ES-I3 (cell line): ENCODE measurements around the gene VPREB1.

Experiments
- H3K36me3 ChIP-seq: 2 replicates; pipeline ENCODE4 v1.6.1; 2013; ENCODE audit warnings: mild to moderate bottlenecking, low read length, control low read depth, moderate library complexity; ENCODE audit not compliant: insufficient read depth
- H3K4me1 ChIP-seq: 2 replicates; pipeline ENCODE4 v1.6.1; 2013; ENCODE audit warnings: mild to moderate bottlenecking, control low read depth, low read length; ENCODE audit not compliant: insufficient read depth
- H3K9ac ChIP-seq: 2 replicates; pipeline ENCODE4 v1.6.1; 2013; ENCODE audit warnings: low read depth, mild to moderate bottlenecking, low read length, moderate library complexity
- H3K9me3 ChIP-seq: 2 replicates; pipeline ENCODE4 v1.6.1; 2013; ENCODE audit warnings: mild to moderate bottlenecking, low read length, moderate library complexity; ENCODE audit not compliant: control insufficient read depth, insufficient read depth

Gene VPREB1

GRCh38 chr22:22244316-22245250 is at the start of gene VPREB1:
VPREB1 (plus strand) TSS chr22:22244786; CDS start chr22:22244814, 28 bp downstream.
- Histone ChIP-seq H3K4me1 (no peaks in the 10 kb centered on the region), H3K9me3 (no peaks in the 10 kb centered on the region), H3K9ac (no peak within 1 kb of the TSS), H3K36me3 (no peaks in the 10 kb centered on the region)

DNA sequence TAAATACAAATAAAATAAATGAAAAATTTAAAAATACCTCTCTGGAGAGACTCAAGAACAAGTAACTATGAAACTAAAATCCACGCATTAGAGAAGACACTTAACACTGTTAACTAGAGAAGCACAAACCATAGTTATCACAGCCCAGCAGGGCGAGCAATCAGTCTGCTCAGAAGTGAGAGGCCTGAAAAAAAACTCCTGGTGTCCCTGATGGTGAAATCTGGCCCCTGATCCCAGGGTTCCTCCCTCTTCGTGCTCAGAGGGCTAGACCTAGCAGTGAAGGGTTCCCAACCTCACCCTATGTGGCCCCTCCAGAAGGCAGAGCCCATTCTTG is 49.7 kb upstream of the VPREB1 start:
- H3K9ac ChIP-seq: no peak overlapping the region
- no peaks in the 10 kb centered on the region for H3K4me1 ChIP-seq
- no peaks in the 10 kb centered on the region for H3K36me3 ChIP-seq
- H3K9me3 ChIP-seq: no peaks in the 10 kb centered on the region

DNA sequence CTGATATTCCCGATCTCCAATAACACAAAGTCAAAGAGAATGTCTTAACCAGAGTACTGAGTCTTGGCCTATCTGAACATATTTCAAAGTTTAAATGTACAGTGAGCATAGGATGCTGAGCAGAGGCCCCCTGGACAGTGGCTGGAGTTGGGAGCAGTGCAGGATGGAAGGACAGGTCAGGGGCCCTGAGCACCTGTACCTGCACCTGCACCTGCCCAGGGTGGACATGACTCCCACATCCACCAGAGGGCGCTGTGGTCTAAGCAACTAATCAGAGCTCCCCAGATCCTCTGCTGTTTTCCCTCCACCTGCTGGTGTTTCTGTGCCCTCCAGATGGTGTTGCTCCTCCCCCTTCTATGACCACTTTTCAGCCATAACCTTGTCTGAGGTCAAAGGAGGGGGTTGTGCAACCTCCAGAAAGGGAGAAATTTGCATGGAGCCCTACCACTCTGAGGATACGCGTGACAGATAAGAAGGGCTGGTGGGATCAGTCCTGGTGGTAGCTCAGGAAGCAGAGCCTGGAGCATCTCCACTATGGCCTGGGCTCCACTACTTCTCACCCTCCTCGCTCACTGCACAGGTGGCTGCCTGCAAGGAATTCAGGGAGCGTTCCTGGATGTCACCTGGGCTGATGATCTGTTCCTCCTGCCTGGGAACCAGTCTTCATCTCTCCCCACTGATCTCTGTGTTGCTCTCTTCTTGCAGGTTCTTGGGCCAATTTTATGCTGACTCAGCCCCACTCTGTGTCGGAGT is 49.1 kb upstream of the VPREB1 start:
- Histone ChIP-seq H3K4me1 (no peaks in the 10 kb centered on the region), H3K36me3 (no peaks in the 10 kb centered on the region), H3K9me3 (no peaks in the 10 kb centered on the region), H3K9ac (no peak overlapping the region)

DNA sequence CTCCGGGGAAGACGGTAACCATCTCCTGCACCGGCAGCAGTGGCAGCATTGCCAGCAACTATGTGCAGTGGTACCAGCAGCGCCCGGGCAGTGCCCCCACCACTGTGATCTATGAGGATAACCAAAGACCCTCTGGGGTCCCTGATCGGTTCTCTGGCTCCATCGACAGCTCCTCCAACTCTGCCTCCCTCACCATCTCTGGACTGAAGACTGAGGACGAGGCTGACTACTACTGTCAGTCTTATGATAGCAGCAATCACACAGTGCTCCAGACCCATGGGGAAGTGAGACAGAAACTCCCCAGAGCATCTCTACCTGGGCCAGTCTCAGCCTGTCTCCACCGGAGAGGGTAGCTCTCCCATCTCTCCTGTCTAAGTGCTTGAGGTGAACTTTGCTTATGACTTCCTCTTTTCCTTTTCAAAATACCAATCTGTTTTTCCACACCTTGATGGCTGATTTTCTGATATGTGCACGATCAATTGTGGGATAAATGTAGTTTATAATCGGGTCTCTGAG is 48.5 kb upstream of the VPREB1 start:
- H3K4me1 ChIP-seq: no peaks in the 10 kb centered on the region
- no peaks in the 10 kb centered on the region for H3K9me3 ChIP-seq
- H3K9ac ChIP-seq: no peak overlapping the region
- H3K36me3 ChIP-seq: no peaks in the 10 kb centered on the region

GRCh38 chr22:22196833-22197477 is 47.6 kb upstream of the VPREB1 start:
- Histone ChIP-seq H3K4me1 (no peaks in the 10 kb centered on the region), H3K9me3 (no peaks in the 10 kb centered on the region), H3K36me3 (no peaks in the 10 kb centered on the region), H3K9ac (no peak overlapping the region)

DNA sequence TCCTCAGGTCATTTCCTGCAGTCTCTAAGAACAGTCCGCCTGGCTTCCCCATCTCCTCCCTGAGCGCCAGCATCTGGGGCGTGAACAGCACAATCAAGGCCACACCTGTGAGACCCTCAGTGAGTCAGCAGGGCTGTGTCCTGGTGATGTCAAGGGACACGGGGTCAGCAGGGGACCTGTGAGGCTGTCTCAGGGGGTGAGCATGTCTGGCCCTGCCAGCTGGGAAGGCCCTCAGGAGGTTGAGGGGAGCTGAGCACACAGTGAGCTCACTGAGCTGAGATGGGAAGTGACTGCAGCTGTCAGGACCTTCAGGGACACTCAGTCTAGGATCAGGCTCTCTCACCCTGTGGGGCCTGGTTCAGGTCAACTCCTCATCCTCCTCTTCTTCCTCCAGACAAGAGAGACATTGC is 46.6 kb upstream of the VPREB1 start:
- no peaks in the 10 kb centered on the region for H3K4me1 ChIP-seq
- H3K9ac ChIP-seq: no peak overlapping the region
- H3K36me3 ChIP-seq: no peaks in the 10 kb centered on the region
- H3K9me3 ChIP-seq: no peaks in the 10 kb centered on the region

DNA sequence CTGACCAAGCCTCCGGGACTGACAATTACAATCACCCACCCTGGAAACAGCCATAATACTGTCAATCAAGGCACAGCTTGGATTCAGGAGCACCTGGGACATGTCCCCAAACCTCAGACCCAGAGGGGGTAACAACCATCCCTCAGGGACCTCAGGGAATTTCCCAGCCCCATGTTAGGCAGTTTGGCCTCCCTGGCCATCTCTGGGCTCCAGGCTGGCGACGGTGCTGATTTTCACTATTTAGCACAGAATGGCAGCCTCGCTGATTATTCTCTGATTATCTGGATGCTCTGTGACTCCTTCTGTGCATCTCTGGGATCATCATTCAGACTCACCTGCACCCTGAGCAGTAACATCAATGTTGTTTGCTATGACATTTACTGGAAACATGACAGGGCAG is 45.8 kb upstream of the VPREB1 start:
- Histone ChIP-seq H3K4me1 (no peaks in the 10 kb centered on the region), H3K36me3 (no peaks in the 10 kb centered on the region), H3K9ac (no peak overlapping the region), H3K9me3 (no peaks in the 10 kb centered on the region)

DNA sequence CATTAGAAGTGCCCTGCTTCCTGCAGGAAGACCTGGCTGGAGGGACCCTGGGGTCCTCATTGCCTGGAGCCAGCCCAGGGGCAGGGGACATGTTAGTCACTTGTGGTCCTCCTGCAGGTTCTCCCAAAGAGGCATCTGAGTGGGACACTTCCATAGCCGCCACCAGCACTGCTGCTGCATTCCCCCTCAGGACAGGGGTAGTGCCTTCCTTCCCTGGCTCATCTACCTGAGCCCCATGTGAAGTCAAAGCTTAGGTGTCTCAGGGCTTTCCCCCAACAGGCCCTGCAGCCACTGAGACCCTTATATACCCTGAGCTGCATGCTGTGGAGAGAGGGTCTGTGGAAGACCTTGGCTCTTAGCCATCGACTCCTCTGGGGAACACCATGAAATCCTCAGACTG is 45.0 kb upstream of the VPREB1 start:
- Histone ChIP-seq H3K9me3 (no peaks in the 10 kb centered on the region), H3K9ac (no peak overlapping the region), H3K4me1 (no peaks in the 10 kb centered on the region), H3K36me3 (no peaks in the 10 kb centered on the region)

DNA sequence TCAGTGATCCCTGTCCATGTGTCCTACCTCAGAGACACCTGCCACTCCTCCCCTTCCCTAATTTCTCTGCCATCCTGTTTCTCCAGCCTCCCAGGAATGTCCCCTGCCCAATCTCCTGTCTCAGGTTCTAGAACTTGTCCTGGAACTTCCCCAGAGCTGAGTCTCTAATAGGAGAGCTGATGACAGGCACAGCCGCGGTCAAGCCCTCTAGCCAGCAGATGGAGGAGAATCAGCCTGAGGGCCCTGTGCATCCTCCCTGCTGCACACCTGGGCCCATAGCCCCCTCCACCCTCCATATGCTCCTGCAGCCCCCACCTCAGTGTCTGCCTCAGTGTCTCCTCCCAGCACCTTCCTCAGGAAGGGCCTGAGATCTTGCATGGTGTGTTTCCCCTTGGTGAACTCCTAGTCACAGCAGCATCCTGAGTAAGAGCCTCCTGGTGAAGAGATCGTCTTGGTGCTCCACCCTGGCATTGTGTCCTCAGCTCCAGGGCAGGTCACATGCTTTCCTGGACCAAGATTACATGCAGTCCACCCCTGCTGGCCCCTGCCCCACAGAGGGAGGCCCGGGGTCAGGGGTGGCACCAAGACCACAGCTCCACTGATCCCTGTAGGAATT is 43.9 kb upstream of the VPREB1 start:
- Histone ChIP-seq H3K4me1 (no peaks in the 10 kb centered on the region), H3K9me3 (no peaks in the 10 kb centered on the region), H3K9ac (no peak overlapping the region), H3K36me3 (no peaks in the 10 kb centered on the region)

- Histone ChIP-seq H3K4me1 (no peaks in the 10 kb centered on the region), H3K9me3 (no peaks in the 10 kb centered on the region), H3K9ac (no peak overlapping the region), H3K36me3 (no peaks in the 10 kb centered on the region)
Observed at GRCh38 chr22:22201185-22201929, 43.2 kb upstream of the VPREB1 start.

DNA sequence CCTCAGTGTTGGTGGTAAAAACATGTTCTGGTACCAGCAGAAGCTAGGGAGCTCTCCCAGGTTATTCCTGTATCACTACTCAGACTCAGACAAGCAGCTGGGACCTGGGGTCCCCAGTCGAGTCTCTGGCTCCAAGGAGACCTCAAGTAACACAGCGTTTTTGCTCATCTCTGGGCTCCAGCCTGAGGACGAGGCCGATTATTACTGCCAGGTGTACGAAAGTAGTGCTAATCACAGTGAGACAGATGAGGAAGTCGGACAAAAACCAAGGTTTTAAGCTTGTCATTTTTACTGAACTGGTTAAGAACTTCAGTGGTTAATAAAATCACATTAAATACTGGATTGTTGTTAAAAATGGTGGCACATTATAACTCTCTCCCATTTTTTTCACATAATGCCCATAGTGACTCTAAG is 42.6 kb upstream of the VPREB1 start:
- H3K4me1 ChIP-seq: no peaks in the 10 kb centered on the region

DNA sequence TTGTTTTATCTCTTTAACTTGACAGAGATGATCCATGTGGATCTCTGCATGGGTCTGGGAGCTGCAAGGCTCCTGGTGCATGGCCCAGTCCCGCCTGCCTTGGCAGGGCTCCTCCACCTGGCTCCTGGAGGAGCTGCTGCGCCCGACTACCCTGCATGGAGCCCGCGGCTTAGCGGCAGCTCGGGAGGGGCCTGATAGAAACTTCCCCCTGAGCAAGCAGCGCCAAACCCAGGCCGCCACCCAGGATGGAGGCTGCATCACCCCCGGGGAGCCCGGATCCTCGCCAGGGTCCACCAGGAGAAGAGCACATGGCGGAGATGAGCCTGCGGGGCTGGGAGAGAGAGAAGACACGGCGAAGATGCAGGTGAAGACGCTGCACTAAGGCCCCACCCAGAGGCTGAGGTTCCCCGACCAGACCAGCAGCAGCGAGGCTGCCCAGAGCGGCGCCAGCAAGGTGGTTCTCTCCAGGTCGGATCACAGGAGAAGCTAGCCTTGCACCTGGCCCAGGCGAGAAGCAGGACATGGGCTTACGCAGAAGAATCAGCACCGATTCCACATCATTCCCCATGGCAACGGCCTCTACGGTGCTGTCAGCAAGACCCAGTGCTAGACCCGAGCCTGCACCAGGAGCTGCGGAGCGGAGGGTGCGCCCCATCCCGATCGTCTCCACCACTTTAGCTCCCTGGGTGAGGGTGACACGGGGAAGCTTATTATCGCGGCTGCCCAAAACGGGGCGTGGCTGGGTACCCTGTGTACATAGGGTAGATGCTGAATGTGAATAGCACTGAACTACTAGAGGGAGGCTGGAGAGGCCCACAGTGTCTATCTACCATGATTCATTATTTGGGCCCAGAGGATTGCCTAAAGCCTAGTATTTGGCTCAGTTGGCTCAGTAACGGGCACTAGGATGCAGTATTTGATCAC is 41.3 kb upstream of the VPREB1 start:
- Histone ChIP-seq H3K36me3 (no peaks in the 10 kb centered on the region), H3K9me3 (no peaks in the 10 kb centered on the region), H3K9ac (no peak overlapping the region), H3K4me1 (no peaks in the 10 kb centered on the region)

More for the DNA sequence above, 42.6 kb upstream of the VPREB1 start:
- Histone ChIP-seq H3K36me3 (no peaks in the 10 kb centered on the region), H3K9me3 (no peaks in the 10 kb centered on the region), H3K9ac (no peak overlapping the region)
